WTC11 (cell line): ENCODE results near the gene AFF3.

Experiments used
- AFF4 ChIP-seq: sonication (generic); formaldehyde crosslinking; IDR thresholded peaks from 2 replicates; pipeline ENCODE4 v1.8.1; 2023; ENCODE audit warnings: mild to moderate bottlenecking, missing genetic modification reagents, borderline replicate concordance
- ZNF263 ChIP-seq: sonication (generic); formaldehyde crosslinking; IDR thresholded peaks from 2 replicates; pipeline ENCODE4 v1.8.1; 2022; ENCODE audit warnings: low read depth, mild to moderate bottlenecking, moderate library complexity, missing genetic modification reagents

- TF ChIP-seq AFF4: no peak
- TF ChIP-seq ZNF263 (CRISPR knock-in tag): no peak
These were observed 338.5 kb downstream of the AFF3 start for GRCh38 chr2:99803846-99804245.
